NCI-H2107 treated with DMSO at 0.1 percent for 48 hours (cell line): Measurements from ENCODE around the gene SCGN.

Experiments
- DNase-seq: peaks from one replicate; lab custom pipeline; 2025; ENCODE audit not compliant: unreplicated experiment; lab: John Stamatoyannopoulos, UW

The SCGN gene

GRCh38 chr6:25685251-25685650 is 33.2 kb downstream of the SCGN start:
- DNase-seq = no peak

- DNase-seq = no peak
These were observed 33.9 kb downstream of the SCGN start for GRCh38 chr6:25685896-25686295.

GRCh38 chr6:25686856-25687255 is 34.8 kb downstream of the SCGN start:
- DNase-seq = no peak

GRCh38 chr6:25689966-25690365 is 38.0 kb downstream of the SCGN start:
- no peak for DNase-seq

GRCh38 chr6:25691894-25692293 is 39.9 kb downstream of the SCGN start:
- DNase-seq = no peak

- no peak for DNase-seq
These were observed 40.5 kb downstream of the SCGN start for GRCh38 chr6:25692472-25692871.

- no peak for DNase-seq
These were observed 42.4 kb downstream of the SCGN start for GRCh38 chr6:25694366-25694765.

- no peak for DNase-seq
These were observed 43.7 kb downstream of the SCGN start for GRCh38 chr6:25695671-25696070.

GRCh38 chr6:25697537-25698340 is 45.7 kb downstream of the SCGN start:
- no peak for DNase-seq

GRCh38 chr6:25698631-25699030 is 46.6 kb downstream of the SCGN start:
- DNase-seq = no peak

- no peak for DNase-seq
These were observed 47.6 kb downstream of the SCGN start for GRCh38 chr6:25699649-25700048.

- DNase-seq = no peak
These were observed 48.7 kb downstream of the SCGN start for GRCh38 chr6:25700761-25701160.

- no peak for DNase-seq
These were observed 49.8 kb downstream of the SCGN start for GRCh38 chr6:25701807-25702206.

- DNase-seq = no peak
These were observed 51.0 kb downstream of the SCGN start for GRCh38 chr6:25703005-25703404.

- DNase-seq = no peak
These were observed 52.0 kb downstream of the SCGN start for GRCh38 chr6:25704001-25704400.

- no peak for DNase-seq
These were observed 54.4 kb downstream of the SCGN start for GRCh38 chr6:25706314-25707014.

GRCh38 chr6:25709761-25710160 is 57.7 kb downstream of the SCGN start:
- DNase-seq = no peak

GRCh38 chr6:25710287-25710686 is 58.3 kb downstream of the SCGN start:
- DNase-seq = no peak

- peak; percentile 30 for DNase-seq
These were observed 61.8 kb downstream of the SCGN start for GRCh38 chr6:25713824-25714223.

GRCh38 chr6:25714765-25715164 is 62.8 kb downstream of the SCGN start:
- DNase-seq = no peak

GRCh38 chr6:25715794-25716193 is 63.8 kb downstream of the SCGN start:
- DNase-seq = no peak
